Left kidney (tissue), 2 donors: Measurements from ENCODE around the gene CHCHD3. TPM values are rescaled to one million over a fixed set of nuclear protein-coding genes. Genes with fewer than 3 reads are reported as not detected.

Source experiments
- DNase-seq: peaks from one replicate; pipeline ENCODE4 v3.0.0-alpha.2; 2013
- polyA plus RNA-seq: library from polyadenylated mRNA; unstranded; fragments of 120-200 nt; gene quantifications from one replicate; pipeline ENCODE4 v1.2.1, GENCODE V29; 2013; ENCODE audit not compliant: insufficient read length

CHCHD3 gene
- polyA plus RNA-seq, 1 donor, result 82.6 TPM

- no peak for DNase-seq
Measured at GRCh38 chr7:132776048-132776620, 305.8 kb downstream of the CHCHD3 start.

- DNase-seq, result no peak
Measured at GRCh38 chr7:132773527-132773956, 308.3 kb downstream of the CHCHD3 start.

- no peak for DNase-seq
Measured at GRCh38 chr7:132771301-132771730, 310.6 kb downstream of the CHCHD3 start.

GRCh38 chr7:132770055-132770454 lies 311.8 kb downstream of the CHCHD3 start:
- no peak for DNase-seq

GRCh38 chr7:132769280-132769679 lies 312.6 kb downstream of the CHCHD3 start:
- DNase-seq, result no peak

- DNase-seq, result no peak
Measured at GRCh38 chr7:132768099-132768498, 313.8 kb downstream of the CHCHD3 start.

GRCh38 chr7:132767378-132767777 lies 314.5 kb downstream of the CHCHD3 start:
- DNase-seq, result no peak

GRCh38 chr7:132766660-132767059 lies 315.2 kb downstream of the CHCHD3 start:
- no peak for DNase-seq

- DNase-seq, result no peak
Measured at GRCh38 chr7:132765861-132766260, 316.0 kb downstream of the CHCHD3 start.

GRCh38 chr7:132764762-132765161 lies 317.1 kb downstream of the CHCHD3 start:
- no peak for DNase-seq

- DNase-seq, result no peak
Measured at GRCh38 chr7:132760866-132761265, 321.0 kb downstream of the CHCHD3 start.

- no peak for DNase-seq
Measured at GRCh38 chr7:132760244-132760623, 321.7 kb downstream of the CHCHD3 start.

- DNase-seq, result no peak
Measured at GRCh38 chr7:132759482-132760243, 322.2 kb downstream of the CHCHD3 start.

- DNase-seq, result no peak
Measured at GRCh38 chr7:132758986-132759385, 322.9 kb downstream of the CHCHD3 start.

GRCh38 chr7:132757783-132758182 lies 324.1 kb downstream of the CHCHD3 start:
- DNase-seq, result no peak

GRCh38 chr7:132756484-132756990 lies 325.4 kb downstream of the CHCHD3 start:
- no peak for DNase-seq

GRCh38 chr7:132755538-132756483 lies 326.1 kb downstream of the CHCHD3 start:
- DNase-seq, result no peak

GRCh38 chr7:132752431-132752830 lies 329.5 kb downstream of the CHCHD3 start:
- DNase-seq, result no peak

- no peak for DNase-seq
Measured at GRCh38 chr7:132751244-132751647, 330.6 kb downstream of the CHCHD3 start.

GRCh38 chr7:132750530-132751217 lies 331.2 kb downstream of the CHCHD3 start:
- DNase-seq, result peak; percentile 28

GRCh38 chr7:132750096-132750495 lies 331.8 kb downstream of the CHCHD3 start:
- DNase-seq, result no peak

GRCh38 chr7:132745510-132745909 lies 336.4 kb downstream of the CHCHD3 start:
- DNase-seq, result no peak
